ACC112 (cell line): ENCODE data around the gene ADSL.

Experiments
- H2AFZ ChIP-seq: fragments of 200-600 bp; sonication (generic); one replicate; pipeline ENCODE4 v1.6.0; 2017; ENCODE audit warnings: antibody characterized with exemption, low read length; ENCODE audit not compliant: unreplicated experiment
- H3K27ac ChIP-seq: fragments of 200-600 bp; sonication (generic); 2 replicates; pipeline ENCODE4 v1.5.1; 2014; ENCODE audit warnings: low read depth, mild to moderate bottlenecking, antibody characterized with exemption, low read length, moderate library complexity
- H3K27me3 ChIP-seq: fragments of 200-600 bp; sonication (generic); 2 replicates; pipeline ENCODE4 v1.6.1; 2014; ENCODE audit warnings: mild to moderate bottlenecking, antibody characterized with exemption, low read length, moderate library complexity, mixed read lengths; ENCODE audit not compliant: insufficient read depth
- H3K36me3 ChIP-seq: fragments of 200-600 bp; sonication (generic); 2 replicates; pipeline ENCODE4 v1.6.1; 2016; ENCODE audit warnings: mild to moderate bottlenecking, antibody characterized with exemption, low read length, moderate library complexity, mixed read lengths; ENCODE audit not compliant: insufficient read depth
- H3K4me1 ChIP-seq: fragments of 200-600 bp; sonication (generic); one replicate; pipeline ENCODE4 v1.6.1; 2016; ENCODE audit warnings: low read length, mixed read lengths; ENCODE audit not compliant: insufficient read depth, unreplicated experiment, control insufficient read depth
- H3K4me3 ChIP-seq: fragments of 200-600 bp; sonication (generic); 2 replicates; pipeline ENCODE4 v1.5.1; 2014; ENCODE audit warnings: mild to moderate bottlenecking, low read depth, low read length
- H3K79me2 ChIP-seq: fragments of 200-600 bp; sonication (generic); one replicate; pipeline ENCODE4 v1.6.0; 2016; ENCODE audit warnings: low read length; ENCODE audit not compliant: control insufficient read depth, unreplicated experiment, insufficient read depth

ADSL gene

GRCh38 chr22:40403651-40404050 is 57.4 kb downstream of the ADSL start:
- H3K27me3 ChIP-seq, result no peaks in the 10 kb centered on the region
- H3K36me3 ChIP-seq, result no peaks in the 10 kb centered on the region
- H3K4me3 ChIP-seq, result no peak overlapping the region
- no peaks in the 10 kb centered on the region for H3K79me2 ChIP-seq
- H3K27ac ChIP-seq, result no peak overlapping the region
- H3K4me1 ChIP-seq, result no peaks in the 10 kb centered on the region
- H2AFZ ChIP-seq, result no peak overlapping the region

DNA sequence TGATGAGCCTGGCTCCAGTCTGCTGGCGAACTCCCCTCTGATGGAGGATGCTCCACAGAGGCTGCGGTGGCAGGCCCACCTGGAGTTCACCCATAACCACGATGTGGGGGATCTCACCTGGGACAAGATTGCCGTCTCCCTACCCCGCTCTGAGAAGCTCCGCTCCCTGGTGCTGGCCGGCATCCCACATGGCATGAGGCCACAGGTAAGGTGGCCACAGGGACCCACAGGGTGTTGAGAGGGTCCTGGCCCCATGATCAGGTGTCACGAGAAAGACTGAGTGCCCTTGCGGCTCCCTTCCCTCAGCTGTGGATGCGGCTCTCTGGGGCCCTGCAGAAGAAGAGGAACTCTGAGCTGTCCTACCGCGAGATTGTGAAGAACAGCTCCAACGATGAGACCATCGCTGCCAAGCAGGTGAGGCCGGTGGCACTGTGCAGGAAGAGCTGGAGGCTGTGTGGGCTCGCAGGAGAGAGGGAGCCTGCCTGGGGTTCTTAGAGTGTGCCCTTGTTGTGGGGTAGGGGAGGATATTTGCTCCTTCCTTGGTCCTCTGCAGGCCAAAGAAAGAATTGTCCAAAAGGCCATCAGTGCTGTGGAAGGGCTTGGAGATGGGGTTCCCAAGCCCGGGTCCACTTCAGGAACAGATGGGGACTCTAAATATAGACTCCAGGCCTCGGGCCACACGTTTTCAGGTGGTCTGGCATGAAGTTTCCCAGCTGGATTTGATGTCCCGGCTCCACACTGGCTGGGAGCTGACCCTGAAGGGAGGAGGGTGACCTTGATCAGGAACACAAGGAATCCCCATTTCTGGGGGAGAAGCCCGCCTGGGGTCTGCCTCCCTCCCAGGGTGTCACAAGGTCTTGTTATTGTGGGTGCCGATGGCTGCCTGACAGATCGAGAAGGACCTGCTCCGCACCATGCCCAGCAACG is 58.2 kb downstream of the ADSL start:
- Histone ChIP-seq H3K4me3 (no peak overlapping the region), H3K4me1 (no peaks in the 10 kb centered on the region), H3K79me2 (no peaks in the 10 kb centered on the region), H3K27ac (no peak overlapping the region), H3K36me3 (no peaks in the 10 kb centered on the region), H3K27me3 (no peaks in the 10 kb centered on the region), H2AFZ (no peak overlapping the region)

DNA sequence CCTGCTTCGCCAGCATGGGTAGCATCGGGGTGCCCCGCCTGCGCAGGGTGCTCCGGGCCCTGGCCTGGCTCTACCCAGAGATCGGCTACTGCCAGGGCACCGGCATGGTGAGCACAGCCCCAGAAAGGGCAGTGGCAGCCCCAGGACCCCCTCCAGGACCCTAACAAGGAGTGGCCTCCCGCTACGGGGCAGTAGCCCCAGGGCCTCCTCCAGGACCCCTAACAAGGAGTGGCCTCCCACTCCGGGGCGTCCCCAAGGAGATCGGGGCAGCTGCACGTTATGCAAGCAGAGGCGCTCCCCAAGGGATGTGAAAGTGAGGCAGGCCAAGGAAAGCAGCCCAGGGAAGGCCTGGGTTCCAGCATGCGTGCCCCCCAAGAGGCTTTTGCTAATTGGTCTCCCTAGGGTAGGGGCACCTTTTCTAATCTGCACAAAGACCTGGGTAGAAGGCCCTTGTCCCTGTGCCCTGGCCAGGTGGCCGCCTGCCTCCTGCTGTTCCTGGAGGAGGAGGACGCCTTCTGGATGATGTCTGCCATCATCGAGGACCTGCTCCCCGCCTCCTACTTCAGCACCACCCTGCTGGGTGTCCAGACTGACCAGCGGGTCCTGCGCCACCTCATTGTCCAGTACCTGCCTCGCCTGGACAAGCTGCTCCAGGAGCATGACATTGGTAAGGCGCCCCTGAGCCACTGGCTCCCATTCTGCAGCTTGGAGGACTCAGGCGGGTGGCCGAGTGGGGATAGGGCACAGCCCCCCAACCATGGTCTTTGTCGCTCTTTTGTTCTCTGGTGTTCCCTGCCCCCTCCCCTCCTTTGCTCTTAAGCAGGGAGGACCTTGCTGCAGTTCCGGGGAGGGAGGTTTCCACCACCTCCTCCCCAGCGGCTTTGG is 59.1 kb downstream of the ADSL start:
- Histone ChIP-seq H3K4me1 (no peaks in the 10 kb centered on the region), H3K27ac (no peak overlapping the region), H3K27me3 (no peaks in the 10 kb centered on the region), H3K4me3 (no peak overlapping the region), H3K79me2 (no peaks in the 10 kb centered on the region), H2AFZ (no peak overlapping the region), H3K36me3 (no peaks in the 10 kb centered on the region)

GRCh38 chr22:40406063-40406890 is 60.0 kb downstream of the ADSL start:
- H3K27ac ChIP-seq, result no peak overlapping the region
- no peaks in the 10 kb centered on the region for H3K79me2 ChIP-seq
- no peaks in the 10 kb centered on the region for H3K36me3 ChIP-seq
- H3K4me3 ChIP-seq, result no peak overlapping the region
- H3K4me1 ChIP-seq, result no peaks in the 10 kb centered on the region
- no peak overlapping the region for H2AFZ ChIP-seq
- H3K27me3 ChIP-seq, result no peaks in the 10 kb centered on the region

GRCh38 chr22:40407021-40407761 is 60.9 kb downstream of the ADSL start:
- Histone ChIP-seq H3K79me2 (no peaks in the 10 kb centered on the region), H3K4me1 (no peaks in the 10 kb centered on the region), H3K4me3 (no peak overlapping the region), H2AFZ (no peak overlapping the region), H3K27ac (no peak overlapping the region), H3K36me3 (no peaks in the 10 kb centered on the region), H3K27me3 (no peaks in the 10 kb centered on the region)

DNA sequence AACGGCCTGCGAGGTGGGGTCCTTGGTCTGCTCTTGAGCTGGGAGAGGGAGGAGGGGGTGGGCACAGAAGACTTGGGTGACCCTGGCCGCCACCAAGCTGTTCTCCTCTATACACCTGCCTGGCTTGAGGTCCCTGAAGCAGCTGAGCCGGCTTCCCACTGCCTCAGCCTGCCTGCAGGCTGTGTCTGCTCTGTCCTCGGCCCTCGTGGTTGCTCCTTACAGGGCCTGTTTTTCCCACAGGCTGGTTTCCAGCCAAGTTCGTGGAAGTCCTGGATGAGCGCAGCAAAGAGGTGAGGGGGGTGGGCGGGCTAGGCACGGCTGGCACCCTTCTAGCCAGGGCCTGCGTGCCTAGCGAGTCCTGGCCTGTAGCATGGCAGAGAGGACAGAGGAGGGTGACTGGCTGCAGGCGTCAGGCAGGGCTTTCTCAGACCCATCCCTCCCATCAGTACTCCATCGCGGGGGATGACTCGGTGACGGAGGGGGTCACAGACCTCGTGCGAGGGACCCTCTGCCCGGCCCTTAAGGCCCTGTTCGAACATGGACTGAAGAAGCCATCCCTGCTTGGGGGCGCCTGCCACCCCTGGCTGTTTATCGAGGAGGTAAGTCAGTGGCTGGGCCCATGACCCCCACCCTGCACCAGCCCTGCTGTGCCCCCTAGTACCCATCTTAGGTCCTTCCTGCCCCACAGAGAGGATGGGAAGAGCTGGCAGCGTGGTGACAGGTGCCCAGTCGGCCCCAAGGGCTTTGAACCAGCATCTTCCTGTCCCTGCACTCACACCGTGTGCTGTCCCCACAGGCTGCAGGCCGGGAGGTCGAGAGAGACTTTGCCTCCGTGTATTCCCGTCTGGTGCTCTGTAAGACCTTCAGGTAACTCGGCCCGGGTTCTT is 61.8 kb downstream of the ADSL start:
- no peaks in the 10 kb centered on the region for H3K36me3 ChIP-seq
- no peak overlapping the region for H2AFZ ChIP-seq
- H3K4me1 ChIP-seq, result no peaks in the 10 kb centered on the region
- H3K4me3 ChIP-seq, result no peak overlapping the region
- H3K27me3 ChIP-seq, result no peaks in the 10 kb centered on the region
- H3K27ac ChIP-seq, result no peak overlapping the region
- H3K79me2 ChIP-seq, result no peaks in the 10 kb centered on the region

GRCh38 chr22:40408718-40409612 is 62.7 kb downstream of the ADSL start:
- Histone ChIP-seq H3K4me1 (no peaks in the 10 kb centered on the region), H3K79me2 (no peaks in the 10 kb centered on the region), H3K27ac (no peak overlapping the region), H3K4me3 (no peak overlapping the region), H3K27me3 (no peaks in the 10 kb centered on the region), H3K36me3 (no peaks in the 10 kb centered on the region), H2AFZ (no peak overlapping the region)

GRCh38 chr22:40409613-40410113 is 63.4 kb downstream of the ADSL start:
- Histone ChIP-seq H3K4me3 (no peak overlapping the region), H3K36me3 (no peaks in the 10 kb centered on the region), H3K27ac (no peak overlapping the region)

More at GRCh38 chr22:40409613-40410113, 63.4 kb downstream of the ADSL start:
- no peak overlapping the region for H2AFZ ChIP-seq
- no peaks in the 10 kb centered on the region for H3K27me3 ChIP-seq
- no peaks in the 10 kb centered on the region for H3K79me2 ChIP-seq
- no peaks in the 10 kb centered on the region for H3K4me1 ChIP-seq
